ENCODE results near the gene RNPEP. TPM values are rescaled to one million over a fixed set of nuclear protein-coding genes. Genes with fewer than 3 reads are reported as not detected.
A peak's percentile ranks its signal among the peaks of the same experiment; 100 is the strongest.
"Not testable (repeated sequence)": the region's sequence is repeated elsewhere in the genome, so short reads cannot be mapped to it uniquely, and the experiment has no call there.

The RNPEP gene
- total RNA-seq, 1 experiment from 2014 or later: 61.4 TPM

DNA sequence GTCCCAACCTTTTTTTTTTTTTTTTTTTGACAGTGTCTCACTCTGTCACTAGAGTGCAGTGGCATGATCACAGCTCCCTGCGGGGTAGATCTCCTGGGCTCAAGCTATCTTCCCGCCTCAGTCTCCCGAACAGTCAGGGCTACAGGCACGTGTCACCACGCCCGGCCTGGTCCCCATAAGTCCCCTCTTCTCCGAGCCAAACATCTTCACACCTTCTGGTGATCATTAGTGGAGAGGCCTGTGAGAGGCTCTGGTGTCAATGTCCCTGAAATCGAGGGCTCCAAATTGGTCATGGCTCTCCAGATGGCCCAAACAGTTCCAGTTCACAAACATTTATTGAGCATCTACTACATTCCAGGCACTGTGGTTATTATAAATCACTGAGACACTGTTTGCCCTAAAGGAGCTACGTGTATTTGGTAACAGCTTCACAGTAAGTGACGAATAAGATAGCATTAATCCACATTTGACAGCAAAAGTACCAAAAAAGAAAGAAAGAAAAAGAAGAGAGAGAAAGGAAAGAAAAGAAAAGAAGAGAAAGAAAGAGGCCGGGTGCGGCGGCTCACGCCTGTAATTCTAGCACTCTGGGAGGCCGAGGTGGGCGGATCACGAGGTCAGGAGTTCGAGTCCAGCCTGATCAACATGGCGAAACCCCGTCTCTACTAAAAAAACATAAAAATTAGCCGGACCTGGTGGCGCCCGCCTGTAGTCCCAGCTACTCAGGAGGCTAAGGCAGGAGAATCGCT is 28.0 kb upstream of the RNPEP start:
- no peak for DNase-seq (ENCODE audit: low read depth, low spot score)
- in situ Hi-C loops (cut with HindIII; ENCODE audit: low pct_unique_long_range_greater_than_20kb, low sequenced_read_pairs): no loop called here

DNA sequence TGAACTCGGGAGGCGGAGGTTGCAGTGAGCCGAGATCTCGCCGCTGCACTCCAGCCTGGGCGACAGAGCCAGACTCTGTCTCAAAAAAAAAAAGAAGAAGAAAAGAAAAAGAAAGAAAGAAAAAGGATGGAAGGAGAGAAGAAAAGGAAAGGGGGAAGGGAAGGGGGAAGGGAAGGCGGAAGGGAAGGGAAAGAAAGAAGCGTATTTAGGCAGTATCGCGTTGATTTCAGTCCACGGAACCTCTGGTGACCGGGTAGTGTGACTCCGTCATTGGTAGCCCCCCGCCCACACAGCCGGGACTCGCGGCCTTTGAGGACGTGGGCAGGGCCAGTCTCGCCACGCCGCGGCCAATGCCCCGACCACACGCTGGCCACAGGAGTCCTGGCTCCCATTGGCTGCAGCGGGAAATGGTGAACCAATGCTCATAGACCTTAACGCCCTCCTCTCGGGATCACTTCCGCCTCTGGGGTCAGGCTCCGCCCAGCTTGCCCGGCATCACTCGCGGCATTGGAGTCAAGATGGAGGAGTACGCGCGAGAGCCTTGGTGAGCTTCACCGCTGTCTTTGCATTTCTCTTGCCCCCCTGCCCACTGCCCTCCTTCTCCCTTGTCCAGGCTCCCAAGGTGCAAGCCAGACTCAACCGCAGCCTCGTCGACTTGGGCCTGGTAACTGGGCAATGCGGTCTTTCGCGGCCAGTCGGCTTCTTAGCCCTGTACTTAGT is 27.3 kb upstream of the RNPEP start, which contains the start of gene TIMM17A:
Gene TIMM17A (plus strand): TSS at position 495 of the 720 bp plus-strand sequence. CDS start 24 bp downstream, at position 519.
- in situ Hi-C loops (cut with HindIII; ENCODE audit: low pct_unique_long_range_greater_than_20kb, low sequenced_read_pairs): no loop called here
- DNase-seq (ENCODE audit: low read depth, low spot score): peak; percentile 99

DNA sequence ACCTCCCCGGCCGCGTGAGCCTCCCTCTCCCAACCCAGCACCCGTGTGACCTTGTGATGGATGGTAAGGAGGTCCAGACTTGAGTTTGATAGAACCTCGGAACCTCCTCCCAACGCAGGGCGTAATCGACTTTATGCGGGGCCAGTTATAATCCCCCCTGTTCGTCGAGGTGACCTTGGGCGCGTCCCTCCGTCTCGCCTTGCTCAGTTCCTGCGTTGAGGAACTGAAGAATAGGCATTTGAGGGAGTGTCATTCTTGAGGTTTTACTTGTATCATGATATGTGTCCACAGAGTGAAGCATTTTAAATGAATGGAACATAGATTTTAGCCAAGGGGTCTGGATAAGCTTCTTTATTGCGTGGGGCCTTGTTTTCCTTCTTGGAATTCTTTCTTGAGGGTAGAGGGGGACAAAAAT is 26.7 kb upstream of the RNPEP start:
- in situ Hi-C loops (cut with HindIII; ENCODE audit: low pct_unique_long_range_greater_than_20kb, low sequenced_read_pairs): no loop called here
- DNase-seq (ENCODE audit: low read depth, low spot score): no peak

DNA sequence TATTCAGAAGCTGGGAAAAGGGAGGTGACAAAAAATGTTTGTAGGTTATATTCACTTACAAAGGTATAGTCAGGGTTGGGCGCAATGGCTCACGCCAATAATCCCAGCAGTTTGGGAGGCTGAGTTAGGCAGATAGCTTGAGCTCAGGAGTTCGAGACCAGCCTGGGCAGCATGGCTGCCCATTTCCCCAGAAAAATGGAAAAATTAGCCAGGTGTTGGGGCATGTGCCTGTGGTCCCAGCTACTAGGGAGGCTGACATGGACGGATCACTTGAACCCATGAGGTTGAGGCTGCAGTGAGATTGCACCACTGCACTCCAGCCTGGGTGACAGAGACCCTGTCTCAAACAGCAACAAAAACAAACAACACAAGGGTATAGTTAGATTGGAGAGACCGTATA is 24.1 kb upstream of the RNPEP start:
- DNase-seq (ENCODE audit: low read depth, low spot score): no peak
- in situ Hi-C loops (cut with HindIII; ENCODE audit: low pct_unique_long_range_greater_than_20kb, low sequenced_read_pairs): no loop called here

DNA sequence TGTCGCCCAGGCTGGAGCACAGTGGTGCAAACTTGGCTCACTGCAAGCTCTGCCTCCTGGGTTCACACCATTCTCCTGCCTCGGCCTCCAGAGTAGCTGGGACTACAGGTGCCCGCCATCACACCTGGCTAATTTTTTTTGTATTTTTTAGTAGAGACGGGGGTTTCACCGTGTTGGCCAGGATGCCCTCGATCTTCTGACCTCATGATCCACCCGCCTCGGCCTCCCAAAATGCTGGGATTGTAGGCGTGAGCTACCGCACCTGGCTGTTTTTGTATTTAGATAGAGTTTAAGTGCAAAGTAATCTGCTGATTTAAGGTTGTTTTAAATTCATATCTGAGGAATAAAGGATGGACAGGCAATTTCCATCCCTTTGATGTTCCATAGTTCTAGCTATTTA is 20.1 kb upstream of the RNPEP start:
- DNase-seq (ENCODE audit: low read depth, low spot score); in situ Hi-C loops (cut with HindIII; ENCODE audit: low pct_unique_long_range_greater_than_20kb, low sequenced_read_pairs): not testable (repeated sequence)

DNA sequence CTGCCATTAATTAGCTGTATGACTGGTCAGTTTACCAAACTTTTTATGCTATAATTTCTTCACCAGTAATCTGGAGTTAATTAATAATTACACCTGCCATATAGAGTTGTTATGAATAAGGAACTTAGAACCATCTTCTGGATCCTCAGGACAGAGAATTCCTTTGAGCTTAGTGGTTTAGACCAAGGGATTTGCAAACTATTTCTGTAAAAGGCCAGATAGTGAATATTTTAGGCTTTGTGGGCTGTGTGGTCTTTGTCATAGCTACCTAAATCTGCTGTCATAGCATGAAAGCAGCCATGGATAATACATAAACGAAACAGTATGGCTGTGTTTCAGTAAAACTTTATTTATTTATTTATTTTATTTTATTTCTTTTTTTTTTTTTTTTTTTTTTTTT is 18.2 kb upstream of the RNPEP start:
- DNase-seq (ENCODE audit: low read depth, low spot score): no peak
- in situ Hi-C loops (cut with HindIII; ENCODE audit: low pct_unique_long_range_greater_than_20kb, low sequenced_read_pairs): no loop called here

DNA sequence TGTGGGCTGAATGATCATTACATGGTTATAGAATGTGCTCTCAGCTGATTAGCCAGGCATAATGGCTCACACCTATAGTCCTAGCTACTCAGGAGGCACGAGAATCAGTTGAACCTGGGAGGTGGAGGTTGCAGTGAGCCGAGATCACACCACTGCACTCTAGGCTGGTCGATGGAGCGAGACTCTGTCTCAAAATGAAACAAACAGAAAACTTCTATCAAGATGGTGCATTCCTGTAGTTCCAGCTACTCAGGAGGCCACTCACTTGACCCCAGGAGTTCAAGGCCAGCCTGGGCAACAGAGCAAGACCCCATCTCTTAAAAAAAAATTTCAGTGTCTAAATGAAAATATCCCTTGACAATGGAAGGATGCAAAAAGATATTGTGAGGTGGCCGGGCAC is 16.3 kb upstream of the RNPEP start:
- in situ Hi-C loops (cut with HindIII; ENCODE audit: low pct_unique_long_range_greater_than_20kb, low sequenced_read_pairs): no loop called here

DNA sequence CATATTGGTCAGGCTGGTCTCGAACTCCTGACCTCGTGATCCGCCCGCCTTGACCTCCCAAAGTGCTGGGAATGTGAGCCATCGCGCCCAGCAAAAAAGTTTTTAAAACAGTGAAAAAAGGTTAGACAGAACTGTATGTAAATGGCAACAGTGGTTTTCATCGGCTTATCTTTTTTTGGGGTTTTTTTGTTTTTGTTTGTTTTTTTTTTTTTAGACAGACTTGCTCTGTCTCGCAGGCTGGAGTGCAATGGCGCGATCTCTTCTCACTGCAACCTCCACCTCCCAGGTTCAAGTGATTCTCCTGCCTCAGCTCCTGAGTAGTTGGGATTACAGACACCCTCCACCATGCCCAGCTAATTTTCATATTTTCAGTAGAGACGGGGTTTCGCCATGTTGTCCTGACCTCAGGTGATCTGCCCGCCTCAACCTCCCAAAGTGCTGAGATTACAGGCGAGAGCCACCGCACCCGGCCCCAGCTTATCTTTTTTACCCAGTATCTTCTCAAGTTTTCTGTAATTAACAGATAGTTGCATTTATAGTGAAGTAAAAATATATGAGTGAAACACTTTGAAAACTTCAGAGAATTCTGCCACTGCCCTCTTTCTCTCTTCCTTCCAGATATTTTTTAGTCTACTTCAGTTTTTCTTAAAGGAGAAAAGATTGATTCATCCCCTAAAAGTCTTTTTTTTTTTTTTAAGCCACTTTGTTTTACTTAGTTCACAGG is 14.1 kb upstream of the RNPEP start:
- in situ Hi-C loops (cut with HindIII; ENCODE audit: low pct_unique_long_range_greater_than_20kb, low sequenced_read_pairs): no loop called here
- no peak for DNase-seq (ENCODE audit: low read depth, low spot score)

More for the DNA sequence above, 16.3 kb upstream of the RNPEP start:
- no peak for DNase-seq (ENCODE audit: low read depth, low spot score)

DNA sequence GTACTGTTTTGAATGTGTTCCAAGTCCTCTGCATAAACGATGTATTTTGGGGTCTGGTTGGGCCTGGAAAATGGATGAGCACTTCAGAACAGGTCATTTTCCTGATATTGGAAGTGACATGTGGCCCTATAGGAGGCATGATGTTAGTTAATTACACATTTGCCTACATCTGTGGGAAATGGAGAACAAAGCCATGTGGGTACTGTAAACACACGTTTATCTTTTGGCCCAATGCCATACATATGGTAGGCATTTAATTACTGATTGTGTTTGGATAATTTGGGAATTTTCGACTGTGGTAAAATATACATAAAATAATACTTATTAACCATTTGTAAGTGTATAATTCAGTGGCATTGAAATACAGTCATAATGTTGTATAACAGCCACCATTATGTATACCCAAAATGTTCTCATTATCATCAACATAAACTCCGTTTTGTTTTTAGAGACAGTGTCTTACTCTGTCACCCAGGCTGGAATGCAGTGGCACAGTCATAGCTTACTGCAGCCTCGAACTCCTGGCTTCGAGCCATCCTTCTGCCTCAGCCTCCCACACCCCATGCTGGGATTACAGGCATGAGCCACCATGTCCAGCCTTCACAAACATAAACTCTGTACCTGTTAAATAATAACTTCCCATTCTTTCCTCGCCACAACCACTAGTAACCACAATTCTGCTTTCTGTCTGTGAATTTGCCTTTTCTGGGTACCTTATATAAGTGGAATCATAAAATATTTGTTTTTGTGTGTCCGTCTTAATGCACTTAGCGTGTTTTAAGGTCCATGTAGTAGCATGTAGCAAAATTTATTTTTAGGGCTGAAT is 11.9 kb upstream of the RNPEP start:
- in situ Hi-C loops (cut with HindIII; ENCODE audit: low pct_unique_long_range_greater_than_20kb, low sequenced_read_pairs): no loop called here
- no peak for DNase-seq (ENCODE audit: low read depth, low spot score)

DNA sequence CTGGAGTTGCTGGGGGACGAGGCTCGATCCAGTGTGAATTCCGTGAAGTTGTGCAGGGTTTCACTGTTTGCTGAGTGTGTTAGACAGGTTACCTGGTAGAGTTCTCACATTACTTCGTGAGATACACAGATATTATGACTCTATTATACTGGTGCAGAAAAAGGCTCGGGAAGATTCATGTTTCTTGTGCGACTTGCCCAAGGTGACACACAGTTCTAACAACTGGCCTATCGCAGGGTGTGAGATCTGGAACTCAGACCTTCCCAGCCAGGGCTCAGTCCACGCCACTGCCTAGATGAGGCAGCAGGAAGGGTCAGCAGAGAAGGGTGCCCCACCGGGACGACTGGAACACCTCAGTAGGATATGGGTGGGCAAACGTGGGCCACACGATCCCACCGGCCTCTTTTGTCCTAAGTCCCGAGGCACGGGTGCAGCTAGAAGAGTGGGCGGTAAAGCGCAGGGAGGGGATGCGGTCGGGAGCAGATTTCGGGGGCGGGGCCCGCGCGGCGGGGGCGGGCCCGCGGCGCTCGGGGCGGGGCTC is 296 bp upstream of the RNPEP start:
- peak; percentile 54 for DNase-seq (ENCODE audit: low read depth, low spot score)
- in situ Hi-C loops (cut with HindIII; ENCODE audit: low pct_unique_long_range_greater_than_20kb, low sequenced_read_pairs): no loop called here

DNA sequence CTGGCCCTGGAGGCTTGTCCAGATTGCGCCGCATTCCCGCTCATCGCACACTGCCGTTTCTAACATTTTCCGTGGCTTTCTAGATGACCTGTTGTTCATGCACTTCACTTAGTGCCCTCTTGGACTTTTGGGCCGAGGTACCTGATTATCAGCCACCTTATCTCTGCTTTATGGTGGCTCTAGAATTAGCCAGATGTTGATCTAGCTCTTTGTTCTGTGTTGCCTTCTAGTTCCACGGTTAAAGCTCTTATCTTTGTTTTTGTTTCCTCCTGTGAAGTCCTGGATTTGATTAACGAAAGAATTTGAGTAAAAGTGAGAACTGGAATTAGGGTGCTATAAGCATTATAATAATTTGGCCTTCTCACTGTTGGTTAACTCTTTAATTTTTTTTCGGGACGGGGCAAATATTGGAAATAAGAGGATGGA is 945 bp downstream of the RNPEP start:
- in situ Hi-C loops (cut with HindIII; ENCODE audit: low pct_unique_long_range_greater_than_20kb, low sequenced_read_pairs): no loop called here
- DNase-seq (ENCODE audit: low read depth, low spot score): no peak

DNA sequence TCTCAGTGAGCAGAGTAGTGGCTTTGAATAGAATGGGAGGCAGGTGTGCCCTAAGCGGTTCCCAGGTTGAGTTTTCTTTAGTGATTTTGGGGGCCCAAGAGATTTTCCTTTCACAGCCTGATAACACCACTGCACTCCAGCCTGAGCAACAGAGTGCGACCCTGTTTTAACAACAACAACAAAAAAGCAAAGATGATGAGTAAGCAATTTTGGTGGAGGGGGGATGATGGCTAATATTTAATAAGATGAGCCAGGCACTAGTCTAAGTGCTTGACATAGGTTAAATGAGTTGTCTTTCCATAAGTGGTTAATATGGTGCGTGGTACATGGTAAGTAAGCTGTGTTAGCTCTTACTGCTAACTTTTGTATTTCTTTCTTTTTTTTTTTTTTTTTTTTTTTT is 2.0 kb downstream of the RNPEP start:
- no peak for DNase-seq (ENCODE audit: low read depth, low spot score)
- in situ Hi-C loops (cut with HindIII; ENCODE audit: low pct_unique_long_range_greater_than_20kb, low sequenced_read_pairs): no loop called here

DNA sequence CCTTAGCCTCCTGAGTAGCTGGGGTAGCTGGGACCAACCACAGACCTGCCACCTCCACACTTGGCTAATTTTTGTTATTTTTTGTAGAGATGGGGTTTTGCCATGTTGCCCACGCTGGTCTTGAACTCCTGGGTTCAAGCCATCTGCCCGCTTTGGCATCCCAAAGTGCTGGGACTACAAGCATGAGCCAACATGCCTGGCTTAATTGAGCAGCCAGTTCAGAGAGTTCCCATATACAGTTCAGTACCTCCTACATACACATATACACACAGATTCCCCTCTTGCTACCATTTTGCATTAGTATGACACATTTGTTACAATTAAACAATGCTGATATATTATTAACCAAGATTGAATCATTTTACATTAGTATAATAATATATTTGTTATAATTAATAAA is 2.9 kb downstream of the RNPEP start:
- DNase-seq (ENCODE audit: low read depth, low spot score): no peak
- in situ Hi-C loops (cut with HindIII; ENCODE audit: low pct_unique_long_range_greater_than_20kb, low sequenced_read_pairs): no loop called here

DNA sequence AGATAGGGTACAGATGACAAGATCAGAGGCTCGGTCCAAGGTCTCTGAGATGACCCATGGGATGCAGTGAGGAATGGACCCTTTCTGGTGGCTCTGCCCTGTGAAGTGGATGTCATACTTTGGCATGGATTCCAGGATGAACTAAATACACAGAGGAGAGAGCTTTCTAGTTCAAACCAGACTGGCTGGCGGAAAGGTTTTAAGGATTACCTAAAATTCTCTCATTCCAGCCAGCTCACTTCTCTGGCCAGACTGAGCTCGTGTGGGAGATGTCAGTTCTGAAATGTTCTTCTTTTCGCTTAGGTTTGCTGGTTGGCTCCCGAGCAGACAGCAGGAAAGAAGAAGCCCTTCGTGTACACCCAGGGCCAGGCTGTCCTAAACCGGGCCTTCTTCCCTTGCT is 6.2 kb downstream of the RNPEP start:
- in situ Hi-C loops (cut with HindIII; ENCODE audit: low pct_unique_long_range_greater_than_20kb, low sequenced_read_pairs): no loop called here
- DNase-seq (ENCODE audit: low read depth, low spot score): no peak

DNA sequence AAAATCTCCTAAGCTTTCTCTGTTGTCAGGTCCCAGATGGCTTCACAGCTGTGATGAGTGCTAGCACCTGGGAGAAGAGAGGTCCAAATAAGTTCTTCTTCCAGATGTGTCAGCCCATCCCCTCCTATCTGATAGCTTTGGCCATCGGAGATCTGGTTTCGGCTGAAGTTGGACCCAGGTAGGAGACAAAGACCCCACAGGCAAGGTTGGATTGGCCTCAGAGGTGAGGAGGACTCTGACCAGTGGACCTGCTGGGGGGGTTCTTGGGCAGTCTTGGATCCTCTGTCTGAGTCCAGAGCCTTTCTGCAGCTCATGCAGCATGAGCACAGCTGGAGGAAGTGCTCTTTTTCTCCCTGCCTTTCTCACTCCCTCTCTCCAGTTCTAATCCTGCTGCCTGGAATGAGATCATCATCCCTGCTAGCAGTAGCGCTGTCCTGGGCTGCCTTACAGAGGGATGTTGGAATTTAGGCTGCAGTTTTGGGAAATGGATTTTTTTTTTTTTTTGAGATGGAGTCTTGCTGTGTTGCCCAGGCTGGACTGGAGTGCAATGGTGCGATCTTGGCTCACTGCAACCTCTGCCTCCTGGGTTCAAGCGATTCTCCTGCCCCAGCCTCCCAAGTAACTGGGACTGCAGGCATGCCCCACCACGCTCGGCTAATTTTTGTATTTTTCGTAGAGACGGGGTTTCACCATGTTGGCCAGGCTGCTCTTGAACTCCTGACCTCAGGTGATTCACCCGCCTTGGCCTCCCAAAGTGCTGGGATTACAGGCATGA is 7.1 kb downstream of the RNPEP start:
- in situ Hi-C loops (cut with HindIII; ENCODE audit: low pct_unique_long_range_greater_than_20kb, low sequenced_read_pairs): no loop called here
- DNase-seq (ENCODE audit: low read depth, low spot score): no peak

DNA sequence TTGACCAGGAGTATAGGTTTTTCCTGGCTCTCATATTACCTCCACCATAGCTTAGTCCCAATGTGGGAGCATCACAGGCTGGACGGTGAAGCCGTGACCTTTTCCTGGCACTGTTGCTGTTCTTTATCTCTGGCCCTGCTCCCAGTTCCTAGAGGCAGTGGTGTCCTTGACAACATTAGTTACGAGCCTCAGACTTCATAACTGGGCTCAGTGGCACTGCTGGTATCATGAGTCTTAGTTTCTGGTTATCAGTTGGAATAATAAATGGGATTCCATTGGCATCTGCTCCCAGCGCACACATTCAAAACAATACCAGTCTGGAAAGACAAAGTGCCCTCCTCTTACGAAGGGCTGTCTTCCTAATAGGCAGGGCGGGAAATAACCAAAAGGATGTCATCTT is 8.0 kb downstream of the RNPEP start:
- in situ Hi-C loops (cut with HindIII; ENCODE audit: low pct_unique_long_range_greater_than_20kb, low sequenced_read_pairs): no loop called here
- DNase-seq (ENCODE audit: low read depth, low spot score): no peak
